ENCODE data around the gene PDE4D.

- no peak for TF ChIP-seq CTCF (IDR thresholded peaks at IDR 0.05)
- TF ChIP-seq EZH2 (IDR thresholded peaks at IDR 0.05), result no peak
Observed at GRCh38 chr5:59185757-59186385, 707.7 kb downstream of the PDE4D start.

Data from neural progenitor cell (in vitro differentiated cells).